ENCODE data around the gene UQCRQ.

The UQCRQ gene

GRCh38 chr5:132916086-132916485 lies 49.6 kb downstream of the UQCRQ start:
- DNase-seq, result no peak

Measured in stimulated activated CD4-positive, alpha-beta T cell treated with anti-CD3 and anti-CD28 coated beads, Interleukin-2, amount 100 ng/mL, for 24 hours (primary cell).